ENCODE measurements around the gene C6orf163.
"Not testable (repeated sequence)": the region's sequence is repeated elsewhere in the genome, so short reads cannot be mapped to it uniquely, and the experiment has no call there.

Gene C6orf163

GRCh38 chr6:87344731-87345130, at the start of gene C6orf163:
Gene C6orf163 (plus strand): TSS chr6:87344813. CDS start chr6:87345100, 287 bp downstream.
- DNase-seq, result no peak

- DNase-seq, result no peak
These were observed 47.5 kb upstream of the C6orf163 start for GRCh38 chr6:87297119-87297518.

- not testable (repeated sequence) for DNase-seq
These were observed 43.3 kb upstream of the C6orf163 start for GRCh38 chr6:87301277-87301676.

- DNase-seq, result no peak
These were observed 35.6 kb upstream of the C6orf163 start for GRCh38 chr6:87308970-87309369.

- no peak for DNase-seq
These were observed 31.8 kb upstream of the C6orf163 start for GRCh38 chr6:87312860-87313259.

- no peak for DNase-seq
These were observed 29.5 kb upstream of the C6orf163 start for GRCh38 chr6:87315071-87315470.

- no peak for DNase-seq
These were observed 25.2 kb upstream of the C6orf163 start for GRCh38 chr6:87319271-87319987.

GRCh38 chr6:87322304-87323212, 22.1 kb upstream of the C6orf163 start, which contains the start of gene SMIM8:
Gene SMIM8 (plus strand): TSS chr6:87322588. CDS start chr6:87337032, 14,444 bp downstream.
- DNase-seq, result peak; percentile 65

GRCh38 chr6:87323880-87324279, 20.7 kb upstream of the C6orf163 start:
- DNase-seq, result not testable (repeated sequence)

GRCh38 chr6:87330961-87331360, 13.7 kb upstream of the C6orf163 start:
- DNase-seq, result no peak

- DNase-seq, result no peak
These were observed 11.6 kb upstream of the C6orf163 start for GRCh38 chr6:87333033-87333432.

- DNase-seq, result peak; percentile 80
These were observed 10.9 kb upstream of the C6orf163 start for GRCh38 chr6:87333591-87334181.

GRCh38 chr6:87334683-87335082, 9.9 kb upstream of the C6orf163 start:
- DNase-seq, result no peak

GRCh38 chr6:87336367-87336766, 8.2 kb upstream of the C6orf163 start:
- no peak for DNase-seq

GRCh38 chr6:87340230-87340629, 4.4 kb upstream of the C6orf163 start:
- DNase-seq, result no peak

- no peak for DNase-seq
These were observed 3.5 kb upstream of the C6orf163 start for GRCh38 chr6:87341158-87341557.

GRCh38 chr6:87341899-87342298, 2.7 kb upstream of the C6orf163 start:
- DNase-seq, result no peak

GRCh38 chr6:87342829-87343228, 1.8 kb upstream of the C6orf163 start:
- no peak for DNase-seq

- no peak for DNase-seq
These were observed 2.1 kb downstream of the C6orf163 start for GRCh38 chr6:87346700-87347099.

GRCh38 chr6:87349896-87350295, 5.3 kb downstream of the C6orf163 start:
- no peak for DNase-seq

GRCh38 chr6:87350516-87350915, 5.9 kb downstream of the C6orf163 start:
- DNase-seq, result no peak

GRCh38 chr6:87351583-87351982, 7.0 kb downstream of the C6orf163 start:
- DNase-seq, result no peak

GRCh38 chr6:87356181-87356580, 11.6 kb downstream of the C6orf163 start:
- DNase-seq, result no peak

Measured in NCI-H2029 (cell line).